ENCODE data around the gene DDT.

GRCh38 chr22:23969071-23969470, 5.2 kb downstream of the DDT start:
- TF ChIP-seq PBX3 (IDR thresholded peaks at IDR 0.05) (no peak), REST (IDR thresholded peaks at IDR 0.05) (no peak), SREBF2 (IDR thresholded peaks at IDR 0.05) (no peak), HOXB13 (CRISPR knock-in tag; IDR thresholded peaks at IDR 0.05; ENCODE audit: low read depth) (no peak), NPAS2 (CRISPR knock-in tag; IDR thresholded peaks at IDR 0.05; ENCODE audit: borderline replicate concordance) (no peak), CTCF (IDR thresholded peaks at IDR 0.05) (no peak), HMGXB4 (CRISPR knock-in tag; IDR thresholded peaks at IDR 0.05; ENCODE audit: borderline replicate concordance) (no peak), POLR2A (IDR thresholded peaks at IDR 0.05; ENCODE audit: low read length) (no peak), SMC3 (IDR thresholded peaks at IDR 0.05) (no peak), MAX (IDR thresholded peaks at IDR 0.05) (no peak)

All from A549 (cell line).